Measurements from ENCODE around the gene FHOD3.
A peak's percentile ranks its signal among the peaks of the same experiment; 100 is the strongest.
"Not testable (repeated sequence)": the region's sequence is repeated elsewhere in the genome, so short reads cannot be mapped to it uniquely, and the experiment has no call there.

FHOD3 gene

DNA sequence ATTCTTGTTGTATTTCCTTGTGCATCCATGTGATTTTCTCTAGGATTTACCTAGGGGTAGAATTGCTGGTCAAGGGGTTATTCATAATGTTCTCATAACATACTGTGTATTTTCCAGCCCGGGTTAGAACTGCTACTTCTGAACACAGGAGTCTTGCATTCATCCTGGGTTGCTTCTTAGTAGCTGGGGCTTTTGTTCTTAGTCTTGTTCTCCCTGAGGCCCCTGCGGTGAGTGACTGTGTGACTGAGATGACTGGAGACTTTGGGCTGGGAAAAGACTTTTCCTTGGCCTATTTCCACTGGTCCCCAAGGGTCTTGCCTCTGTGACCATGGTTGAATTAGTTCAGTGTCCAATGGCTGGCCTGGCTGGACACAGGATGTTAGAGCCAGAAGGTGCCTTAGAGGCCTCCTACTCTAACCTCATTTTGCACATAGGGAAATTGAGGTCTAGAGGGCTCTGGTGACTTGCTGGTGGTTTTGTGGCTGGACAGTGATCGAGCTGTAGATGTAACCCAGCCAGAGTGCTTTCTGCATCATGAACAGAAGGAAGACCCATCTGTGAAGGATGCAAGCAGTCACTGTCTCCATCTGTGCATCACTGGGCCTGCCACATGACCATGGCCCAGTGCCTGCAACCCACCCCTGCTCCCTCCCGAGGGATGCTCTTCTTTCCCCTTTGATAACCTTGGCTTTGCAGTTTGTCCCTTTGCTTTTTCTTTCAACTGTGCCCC is 233.3 kb downstream of the FHOD3 start:
- no peak for DNase-seq

GRCh38 chr18:36531636-36532035 is 234.1 kb downstream of the FHOD3 start:
- no peak for DNase-seq

DNA sequence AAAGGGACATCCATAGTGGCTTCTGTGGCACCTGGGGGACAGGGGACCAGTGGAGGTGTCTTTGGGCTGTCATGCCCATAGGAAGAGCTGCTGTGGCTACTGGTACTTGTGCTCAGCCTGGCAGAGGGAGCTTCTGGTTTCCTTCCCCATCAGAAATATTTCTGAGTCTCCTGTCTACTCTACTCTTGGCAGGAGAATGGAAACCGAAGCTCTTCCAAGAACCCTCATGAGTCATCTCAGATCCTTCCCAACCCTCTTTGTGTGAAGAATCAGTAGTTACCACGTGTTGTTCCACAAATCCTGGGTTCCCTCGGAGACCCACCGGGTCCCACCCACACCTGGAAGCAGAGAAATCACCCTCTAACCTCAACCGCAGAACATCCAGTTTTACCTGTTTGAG is 234.9 kb downstream of the FHOD3 start:
- no peak for DNase-seq

DNA sequence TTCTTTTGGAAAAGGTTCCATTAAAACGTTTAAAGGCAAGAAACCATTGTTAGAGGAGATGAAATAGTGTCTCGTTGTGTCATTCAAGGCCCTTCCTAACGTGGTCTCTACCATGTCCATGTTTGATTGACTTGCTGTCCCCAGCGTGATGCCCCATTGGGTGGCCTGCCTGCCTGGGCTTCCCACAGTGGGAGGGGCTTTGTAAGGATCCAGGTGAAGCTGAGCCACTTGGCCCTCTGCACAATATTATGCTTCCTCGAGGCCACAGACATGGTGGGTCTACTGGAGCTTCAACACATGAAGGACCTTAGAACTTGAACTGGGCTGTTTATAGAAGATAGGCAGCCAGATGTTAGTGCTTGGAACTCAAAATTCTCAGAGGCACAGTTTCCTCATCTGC is 235.3 kb downstream of the FHOD3 start:
- no peak for DNase-seq

DNA sequence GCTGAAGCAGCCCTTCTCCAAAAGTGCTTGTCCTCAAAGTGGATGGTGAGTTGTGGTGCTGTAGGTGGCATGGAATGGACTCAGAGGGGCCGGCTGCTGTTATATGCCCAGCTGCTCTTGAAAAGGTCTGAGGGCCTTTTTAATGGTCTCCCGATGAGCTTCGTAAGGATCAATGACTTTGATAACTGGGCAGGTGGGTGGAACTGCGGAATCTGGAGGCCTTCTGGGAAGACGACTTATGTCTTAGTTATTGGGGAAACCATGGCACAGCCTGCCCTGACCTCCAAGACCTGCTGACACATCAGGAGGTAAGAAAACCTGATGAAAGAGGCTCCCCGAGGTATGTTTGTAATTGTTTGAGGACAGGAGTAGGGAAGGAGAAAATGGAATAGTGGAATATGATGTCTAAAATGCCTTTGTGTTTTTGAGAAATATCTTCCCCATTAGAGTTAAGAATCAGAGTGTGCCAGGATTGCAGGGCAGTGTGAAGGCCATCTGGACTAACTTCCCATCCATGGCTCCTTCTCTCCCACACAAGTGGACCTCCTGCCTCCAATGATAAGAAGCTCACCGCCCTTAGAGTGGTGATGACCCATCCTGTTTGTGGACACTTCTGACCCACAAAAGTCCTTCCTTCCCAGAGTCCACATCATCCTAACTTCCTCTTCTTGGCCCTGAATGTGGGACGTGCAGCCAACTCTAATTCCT is 236.1 kb downstream of the FHOD3 start:
- no peak for DNase-seq

DNA sequence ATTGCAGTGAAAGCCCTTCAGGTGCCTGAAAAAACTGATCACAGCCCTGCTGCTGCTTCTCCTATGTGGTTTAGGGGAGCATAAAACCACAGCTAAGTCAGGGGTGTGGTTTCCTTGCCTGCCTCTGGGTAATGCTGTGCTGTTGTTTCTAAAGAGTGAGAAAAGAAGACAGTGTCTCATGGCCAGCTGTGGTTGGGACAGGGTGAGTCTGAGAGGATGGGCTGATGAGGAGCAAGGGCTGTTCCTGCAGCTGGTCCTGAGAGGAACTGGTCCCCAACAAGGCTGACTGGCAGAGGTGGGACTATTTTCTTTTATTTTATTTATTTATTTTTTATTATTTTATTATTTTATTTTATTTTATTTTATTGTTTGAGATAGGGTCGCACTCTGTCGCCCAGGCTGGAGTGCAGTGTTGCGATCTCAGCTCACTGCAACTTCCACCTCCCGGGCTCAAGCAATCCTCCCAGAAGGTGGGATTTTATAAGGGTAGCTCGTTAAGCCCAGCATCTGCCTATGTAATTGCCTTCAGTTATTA is 236.7 kb downstream of the FHOD3 start:
- DNase-seq = no peak

GRCh38 chr18:36535202-36535935 is 237.9 kb downstream of the FHOD3 start:
- no peak for DNase-seq

GRCh38 chr18:36536426-36536825 is 238.9 kb downstream of the FHOD3 start:
- DNase-seq = peak in 1 of 2 experiments; percentile 42

GRCh38 chr18:36537289-36537688 is 239.8 kb downstream of the FHOD3 start:
- DNase-seq = no peak

GRCh38 chr18:36539674-36540231 is 242.2 kb downstream of the FHOD3 start:
- no peak for DNase-seq

GRCh38 chr18:36543030-36543429 is 245.5 kb downstream of the FHOD3 start:
- DNase-seq = no peak

GRCh38 chr18:36543991-36544725 is 246.6 kb downstream of the FHOD3 start:
- no peak for DNase-seq

- DNase-seq = no peak
Measured at GRCh38 chr18:36545821-36546427, 248.4 kb downstream of the FHOD3 start.

- DNase-seq = no peak
Measured at GRCh38 chr18:36546876-36547275, 249.4 kb downstream of the FHOD3 start.

GRCh38 chr18:36547544-36547943 is 250.0 kb downstream of the FHOD3 start:
- no peak for DNase-seq

DNA sequence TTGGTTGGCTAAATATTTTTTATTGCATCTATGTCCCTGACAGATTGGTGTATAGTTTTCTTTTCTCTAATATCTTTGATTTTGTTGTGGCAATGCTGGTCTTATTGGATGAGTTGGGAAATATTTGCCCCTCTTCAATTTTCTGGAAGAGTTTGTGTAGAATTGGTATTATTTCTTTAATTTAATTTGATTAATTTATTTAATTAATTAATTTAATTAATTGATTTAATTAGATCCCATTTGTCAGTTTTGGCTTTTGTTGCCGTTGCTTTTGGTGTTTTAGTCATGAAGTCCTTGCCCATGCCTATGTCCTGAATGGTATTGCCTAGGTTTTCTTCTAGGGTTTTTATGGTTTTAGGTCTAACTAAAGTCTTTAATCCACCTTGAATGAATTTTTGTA is 253.8 kb downstream of the FHOD3 start:
- DNase-seq = not testable (repeated sequence)

DNA sequence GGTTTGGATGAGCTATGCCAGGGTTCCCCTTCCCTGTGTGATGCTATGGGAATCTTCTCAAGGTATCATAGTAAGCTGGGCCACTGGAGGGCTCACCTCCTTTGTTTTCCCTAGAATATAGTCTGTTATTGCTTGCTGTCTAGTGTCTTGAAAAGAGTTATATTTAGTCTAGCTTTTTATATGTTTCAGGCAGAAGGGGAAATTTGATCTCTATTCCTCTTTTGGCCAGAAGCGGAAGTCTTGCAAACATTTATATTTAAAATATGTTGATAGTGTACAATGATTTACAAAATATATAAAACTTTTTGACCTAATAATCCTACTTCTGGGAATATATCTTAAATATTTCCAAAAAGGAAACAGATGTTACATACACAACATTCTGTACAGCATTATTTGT is 260.7 kb downstream of the FHOD3 start:
- DNase-seq = no peak

- DNase-seq = no peak
Measured at GRCh38 chr18:36559149-36559857, 261.8 kb downstream of the FHOD3 start.

DNA sequence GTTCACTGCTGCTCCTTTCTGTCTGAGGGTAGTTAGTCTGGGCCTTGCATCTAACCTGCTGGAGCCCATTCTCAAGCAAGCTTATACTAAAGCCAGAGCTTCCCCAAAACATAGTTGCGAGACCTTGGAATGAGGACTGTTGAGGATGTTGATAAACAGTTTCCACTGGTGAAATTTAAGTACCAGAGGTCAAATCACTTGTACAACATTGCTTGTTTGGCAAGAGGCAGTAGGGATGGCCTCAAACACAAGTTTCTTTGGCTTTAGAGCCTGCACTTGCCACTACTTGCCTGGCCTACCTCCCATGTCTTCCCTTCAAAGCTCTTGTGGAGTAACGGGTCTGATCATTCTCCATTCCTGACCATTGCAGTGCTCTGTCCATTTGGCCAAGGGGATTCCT is 262.7 kb downstream of the FHOD3 start:
- DNase-seq = no peak

DNA sequence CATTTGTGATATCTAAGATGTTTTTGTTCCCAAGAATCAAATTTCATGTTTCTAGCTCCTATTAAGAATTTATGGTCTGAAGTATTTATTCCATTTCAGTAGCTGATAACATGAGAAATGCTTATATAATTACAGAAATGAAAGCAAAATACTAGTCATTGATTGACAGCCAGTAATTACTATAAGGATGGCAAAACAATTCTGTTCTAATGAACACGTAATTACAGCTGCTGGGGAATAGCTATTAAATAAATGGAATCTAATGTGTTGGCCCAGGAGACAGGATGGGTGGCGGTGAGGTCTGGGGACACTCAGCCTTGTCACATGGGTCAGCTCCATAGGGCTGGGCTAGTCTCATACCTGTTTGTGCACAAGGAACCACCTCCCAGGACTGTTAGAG is 263.5 kb downstream of the FHOD3 start:
- no peak for DNase-seq

GRCh38 chr18:36564841-36565240 is 267.3 kb downstream of the FHOD3 start:
- no peak for DNase-seq

Data from NCI-H526 (cell line).